Adipocyte (in vitro differentiated cells): Measurements from ENCODE around the gene STYX.
A peak's percentile ranks its signal among the peaks of the same experiment; 100 is the strongest.
"Not testable (repeated sequence)": the region's sequence is repeated elsewhere in the genome, so short reads cannot be mapped to it uniquely, and the experiment has no call there.

Experiments used
- DNase-seq: peaks from one replicate; pipeline ENCODE4 v3.0.0-alpha.2; 2015; ENCODE audit warnings: low read depth
- H3K27me3 ChIP-seq: replicated peaks from 2 replicates; pipeline ENCODE4 v1.7.0; 2013; ENCODE audit warnings: mild to moderate bottlenecking, low read length, moderate library complexity; ENCODE audit not compliant: control insufficient read depth, insufficient read depth
- H3K36me3 ChIP-seq: 2 replicates; pipeline ENCODE4 v1.7.0; 2013; ENCODE audit warnings: low read length, mild to moderate bottlenecking, moderate library complexity; ENCODE audit not compliant: control insufficient read depth, insufficient read depth, severe bottlenecking
- H3K4me1 ChIP-seq: 2 replicates; pipeline ENCODE4 v1.7.0; 2013; ENCODE audit warnings: mild to moderate bottlenecking, low read length, moderate library complexity; ENCODE audit not compliant: control insufficient read depth, insufficient read depth
- H3K4me3 ChIP-seq: 2 replicates; pipeline ENCODE4 v1.7.0; 2013; ENCODE audit warnings: mild to moderate bottlenecking, low read length, moderate library complexity
- H3K9ac ChIP-seq: 2 replicates; pipeline ENCODE4 v1.7.0; 2013; ENCODE audit warnings: mild to moderate bottlenecking, low read length, moderate library complexity
- H3K9me3 ChIP-seq: 2 replicates; pipeline ENCODE4 v1.7.0; 2013; ENCODE audit warnings: mild to moderate bottlenecking, low read length, moderate library complexity; ENCODE audit not compliant: control insufficient read depth

STYX gene

DNA sequence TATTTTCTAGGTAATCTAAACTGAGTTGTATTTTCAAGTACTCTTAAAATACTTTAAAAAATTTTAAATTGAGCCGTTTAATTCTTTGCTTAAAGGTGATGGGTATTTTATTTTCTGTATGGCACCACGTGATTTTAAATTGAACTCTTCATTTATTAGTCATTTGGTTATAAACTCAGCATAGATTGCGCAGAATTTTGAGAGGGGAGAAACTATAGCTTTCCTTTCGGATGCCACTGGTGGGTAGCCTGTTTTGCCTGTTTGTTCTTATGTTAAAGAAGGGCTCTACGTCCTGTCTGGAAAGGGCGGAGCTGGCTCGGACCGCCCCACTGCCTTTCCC lies 411 bp upstream of the STYX start:
- H3K36me3 ChIP-seq, result peaks cover 53% of the 10 kb centered on the region
- no peaks in the 10 kb centered on the region for H3K9me3 ChIP-seq
- no peak for DNase-seq
- peaks cover 11% of the 10 kb centered on the region for H3K4me1 ChIP-seq
- H3K4me3 ChIP-seq, result peak overlapping the region; percentile 79
- H3K27me3 ChIP-seq, result no peaks in the 10 kb centered on the region
- peak overlapping the region; percentile 14 for H3K9ac ChIP-seq

DNA sequence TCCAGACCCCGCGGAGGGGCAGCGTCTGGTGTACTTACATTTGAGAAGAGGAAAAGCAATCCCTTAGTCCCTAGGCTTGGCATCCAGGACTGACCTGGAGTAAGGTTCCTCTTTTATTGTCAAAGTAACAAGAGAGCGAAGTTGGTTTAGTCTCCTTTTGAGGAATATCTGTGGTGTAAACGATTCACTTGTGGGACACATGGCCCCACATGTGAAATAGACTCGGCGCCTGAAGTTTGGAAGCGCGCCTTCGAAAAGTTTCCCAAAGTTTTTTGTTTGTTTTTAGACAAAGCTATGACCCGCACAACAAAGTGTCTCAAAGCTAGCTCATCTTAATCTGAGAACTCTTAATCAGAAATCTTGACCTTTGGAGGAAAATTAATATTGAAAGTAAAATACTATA lies 744 bp downstream of the STYX start:
- Histone ChIP-seq H3K4me3 (peak overlapping the region; percentile 100), H3K9ac (peak overlapping the region; percentile 98), H3K4me1 (peaks cover 12% of the 10 kb centered on the region), H3K36me3 (peaks cover 41% of the 10 kb centered on the region), H3K9me3 (no peaks in the 10 kb centered on the region), H3K27me3 (no peaks in the 10 kb centered on the region)
- DNase-seq, result no peak

DNA sequence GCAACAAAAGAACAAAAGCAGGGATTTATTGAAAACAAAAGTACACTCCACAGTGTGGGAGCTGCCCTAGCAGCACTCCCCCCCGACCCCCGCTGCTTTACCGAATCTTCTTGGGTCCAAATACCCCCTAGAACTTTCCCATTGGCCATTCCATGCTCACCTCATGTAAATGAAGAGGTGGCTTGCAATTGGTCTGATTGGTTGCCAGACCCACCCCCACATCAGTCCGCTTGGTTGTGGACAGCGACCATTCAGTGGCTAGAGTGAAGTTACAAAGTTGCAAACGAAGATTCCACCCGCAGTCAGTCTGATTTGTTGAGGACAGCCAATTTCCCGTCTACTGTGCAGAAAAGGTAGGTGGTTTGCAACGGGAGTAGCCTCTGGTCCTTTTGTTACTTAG lies 3.9 kb downstream of the STYX start:
- H3K27me3 ChIP-seq, result no peaks in the 10 kb centered on the region
- peaks cover 18% of the 10 kb centered on the region for H3K36me3 ChIP-seq
- H3K9me3 ChIP-seq, result no peaks in the 10 kb centered on the region
- no peak overlapping the region for H3K9ac ChIP-seq
- peaks cover 16% of the 10 kb centered on the region for H3K4me1 ChIP-seq
- no peak for DNase-seq
- no peak overlapping the region for H3K4me3 ChIP-seq

DNA sequence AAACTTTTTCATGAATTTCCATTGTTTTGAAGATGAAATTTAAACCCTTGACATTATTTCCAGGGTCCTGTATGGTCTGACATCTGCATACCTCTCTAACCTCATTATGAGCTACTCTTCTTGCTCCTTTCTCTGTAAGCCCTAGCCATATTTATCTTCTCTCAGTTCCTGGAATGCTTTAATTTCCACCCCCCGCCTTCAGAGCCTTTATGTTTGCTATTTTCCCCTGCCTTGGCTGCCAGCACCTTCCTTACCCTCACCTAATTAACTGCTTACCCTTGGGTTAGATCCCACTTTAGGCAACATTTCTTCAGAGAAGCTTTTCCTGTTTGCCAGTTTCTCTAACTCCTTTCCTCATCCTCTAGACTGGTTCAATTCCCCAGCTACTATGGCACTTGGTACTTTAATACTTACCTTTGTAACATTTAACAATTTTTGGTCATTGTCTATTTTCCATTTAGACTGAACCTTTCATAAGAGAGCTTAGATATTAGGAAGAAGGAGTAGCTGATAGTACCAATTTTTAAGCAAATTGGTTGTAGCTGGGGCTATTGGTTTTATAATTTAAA lies 6.0 kb downstream of the STYX start:
- Histone ChIP-seq H3K27me3 (no peaks in the 10 kb centered on the region), H3K36me3 (peaks cover 20% of the 10 kb centered on the region), H3K9me3 (no peaks in the 10 kb centered on the region), H3K4me1 (peaks cover 11% of the 10 kb centered on the region), H3K9ac (no peak overlapping the region), H3K4me3 (no peak overlapping the region)
- no peak for DNase-seq

DNA sequence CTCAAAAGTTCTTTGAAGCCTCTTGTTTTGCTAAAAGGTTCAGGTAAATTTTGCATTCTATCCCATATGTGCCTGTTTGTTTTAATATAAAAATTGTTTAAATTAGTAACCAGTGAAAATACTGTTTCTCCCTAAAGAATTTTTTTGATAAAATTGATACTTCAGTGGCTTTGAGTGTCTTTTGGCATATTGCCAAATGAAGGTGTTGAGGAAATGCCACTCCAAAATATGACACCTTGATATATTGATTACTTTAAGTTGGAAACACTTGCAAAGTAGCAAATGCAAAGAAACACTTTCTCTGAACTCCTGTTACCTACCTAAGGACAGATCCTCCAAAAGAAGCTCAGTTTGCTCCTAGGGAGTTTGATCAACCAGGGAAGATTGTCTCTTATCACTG lies 8.4 kb downstream of the STYX start:
- DNase-seq, result no peak
- H3K4me1 ChIP-seq, result peaks cover 12% of the 10 kb centered on the region

DNA sequence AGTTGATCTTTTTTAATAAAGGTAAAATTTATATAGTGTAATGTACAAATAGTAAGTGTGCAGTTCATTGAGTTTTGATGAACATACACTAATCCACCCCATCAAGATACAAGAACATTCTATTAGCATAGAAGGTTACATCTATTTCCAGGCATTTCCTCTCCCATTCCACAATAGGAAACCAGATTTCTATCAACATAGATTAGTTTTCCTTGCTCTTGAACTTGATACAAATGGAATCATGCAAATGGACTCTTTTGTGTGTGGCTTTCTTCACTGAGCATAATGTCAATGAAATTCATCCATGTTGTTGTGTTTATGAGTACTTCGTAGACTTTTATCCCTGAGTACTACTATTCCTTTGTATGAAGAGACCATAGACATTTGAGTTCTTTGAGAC lies 10.8 kb downstream of the STYX start:
- Histone ChIP-seq H3K36me3 (peaks cover 18% of the 10 kb centered on the region), H3K4me3 (no peak overlapping the region), H3K9me3 (no peaks in the 10 kb centered on the region), H3K9ac (no peak overlapping the region), H3K27me3 (no peaks in the 10 kb centered on the region), H3K4me1 (peaks cover 15% of the 10 kb centered on the region)
- DNase-seq, result no peak

More for the DNA sequence above, 8.4 kb downstream of the STYX start:
- no peaks in the 10 kb centered on the region for H3K27me3 ChIP-seq
- H3K9me3 ChIP-seq, result no peaks in the 10 kb centered on the region
- peaks cover 14% of the 10 kb centered on the region for H3K36me3 ChIP-seq
- H3K9ac ChIP-seq, result no peak overlapping the region
- H3K4me3 ChIP-seq, result no peak overlapping the region

DNA sequence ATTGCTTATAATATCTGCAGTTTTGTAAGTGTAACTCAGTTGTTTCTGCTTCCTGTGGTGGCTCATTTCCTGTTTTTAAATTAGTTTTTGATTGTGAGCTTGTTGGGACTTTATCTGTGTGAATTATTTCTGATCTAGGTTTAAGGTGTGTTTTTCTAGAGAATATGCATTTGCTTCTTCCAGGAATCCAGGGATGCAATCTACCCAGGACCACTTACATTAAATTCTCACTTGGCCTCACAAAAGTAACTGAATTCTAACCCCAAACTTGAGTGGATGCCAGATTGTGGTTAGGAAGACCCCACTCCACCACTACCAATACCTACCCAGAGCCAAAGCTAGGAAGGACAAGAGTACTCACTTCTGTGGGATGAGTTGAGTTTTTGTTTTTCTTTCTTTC lies 11.9 kb downstream of the STYX start:
- peaks cover 11% of the 10 kb centered on the region for H3K4me1 ChIP-seq
- no peaks in the 10 kb centered on the region for H3K27me3 ChIP-seq
- DNase-seq, result no peak
- H3K4me3 ChIP-seq, result no peak overlapping the region
- no peak overlapping the region for H3K9ac ChIP-seq
- H3K36me3 ChIP-seq, result peaks cover 27% of the 10 kb centered on the region
- H3K9me3 ChIP-seq, result no peaks in the 10 kb centered on the region

DNA sequence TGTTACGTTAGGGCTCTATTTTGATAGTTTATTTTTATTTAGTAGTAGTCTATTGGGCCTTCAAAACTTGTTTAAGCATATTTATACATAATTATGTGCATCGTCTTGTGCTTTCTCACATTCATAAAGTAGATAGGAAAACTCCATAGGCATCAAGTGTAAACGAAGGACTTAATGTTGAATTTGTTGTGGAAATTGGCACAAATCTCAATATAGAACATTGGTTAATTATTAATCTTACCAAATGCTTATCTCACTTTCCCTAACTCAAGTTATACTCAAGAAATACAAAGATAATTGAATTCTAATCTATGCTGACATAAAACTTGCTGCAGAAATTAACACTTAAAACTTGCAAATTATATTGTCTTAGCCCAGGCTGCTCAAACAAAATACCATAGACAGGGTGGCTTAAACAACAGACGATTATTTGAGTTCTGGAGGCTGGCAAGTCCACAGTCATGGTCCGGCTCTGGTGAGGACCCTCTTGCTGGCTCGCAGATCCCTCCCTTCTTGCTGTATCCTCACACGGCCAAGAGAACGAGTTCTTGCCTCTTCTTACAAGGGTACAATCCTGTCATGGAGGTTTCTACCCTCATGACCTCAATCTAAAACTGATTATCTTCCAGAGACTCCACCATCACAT lies 18.8 kb downstream of the STYX start:
- Histone ChIP-seq H3K9ac (no peak overlapping the region), H3K4me1 (peaks cover under 1% of the 10 kb centered on the region), H3K36me3 (peaks cover 64% of the 10 kb centered on the region), H3K4me3 (no peak overlapping the region), H3K27me3 (no peaks in the 10 kb centered on the region), H3K9me3 (no peaks in the 10 kb centered on the region)
- DNase-seq, result no peak

DNA sequence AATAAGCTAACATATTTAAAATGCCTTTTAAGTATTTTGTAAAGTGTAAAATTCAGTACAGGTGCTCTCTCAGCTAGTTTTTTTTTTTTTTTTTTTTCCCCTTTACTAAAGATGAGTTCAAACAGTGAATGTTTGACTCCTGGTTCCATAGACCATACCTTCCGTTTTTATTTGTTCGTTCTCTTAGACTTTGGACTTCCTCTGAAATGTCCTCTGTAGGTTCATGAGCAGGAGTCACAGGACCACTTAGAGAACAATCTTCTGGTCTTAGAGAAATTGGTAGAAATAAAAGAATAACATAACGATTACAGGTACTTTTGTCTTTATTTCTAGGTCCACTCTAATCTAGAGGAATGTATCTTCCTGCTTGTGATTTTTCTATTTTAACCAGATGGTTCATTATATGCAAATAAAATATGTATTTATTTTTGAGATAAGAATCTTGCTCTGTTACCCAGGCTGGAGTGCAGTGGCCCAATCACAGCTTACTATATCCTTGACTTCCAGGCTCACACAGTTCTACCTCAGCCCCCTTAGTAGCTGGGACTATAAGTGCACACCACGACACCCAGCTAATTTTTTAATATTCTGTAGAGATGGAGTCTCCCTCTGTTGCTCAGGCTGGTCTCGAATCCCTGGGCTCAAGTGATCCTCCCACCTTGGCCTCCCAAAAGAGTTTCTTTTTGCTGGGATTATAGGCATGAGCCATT lies 25.8 kb downstream of the STYX start:
- DNase-seq, result no peak
- H3K36me3 ChIP-seq, result peaks cover 52% of the 10 kb centered on the region
- no peaks in the 10 kb centered on the region for H3K27me3 ChIP-seq
- no peaks in the 10 kb centered on the region for H3K4me1 ChIP-seq
- no peak overlapping the region for H3K4me3 ChIP-seq
- no peaks in the 10 kb centered on the region for H3K9me3 ChIP-seq
- no peak overlapping the region for H3K9ac ChIP-seq

DNA sequence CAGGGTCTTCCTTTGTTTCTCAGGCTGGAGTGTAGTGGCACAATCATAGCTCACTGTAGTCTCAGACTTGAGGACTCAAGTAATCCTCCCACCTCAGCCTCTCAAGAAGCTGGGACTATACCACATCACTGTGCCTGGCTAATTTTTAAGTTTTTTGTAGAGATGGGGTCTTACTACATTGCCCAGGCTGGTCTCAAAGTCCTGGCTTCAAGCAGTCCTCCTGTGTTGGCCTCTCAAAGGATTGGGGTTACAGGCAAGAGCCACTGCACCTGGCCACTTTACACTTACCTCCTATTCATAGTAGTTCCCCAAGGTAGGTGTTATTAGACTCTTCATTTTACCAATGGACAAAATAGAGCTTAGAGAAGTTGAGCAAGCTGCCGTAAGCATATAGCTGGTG lies 29.2 kb downstream of the STYX start:
- no peaks in the 10 kb centered on the region for H3K4me1 ChIP-seq
- H3K9ac ChIP-seq, result no peak overlapping the region
- DNase-seq, result no peak
- H3K9me3 ChIP-seq, result no peaks in the 10 kb centered on the region
- H3K36me3 ChIP-seq, result peaks cover 55% of the 10 kb centered on the region
- no peaks in the 10 kb centered on the region for H3K27me3 ChIP-seq
- H3K4me3 ChIP-seq, result no peak overlapping the region

DNA sequence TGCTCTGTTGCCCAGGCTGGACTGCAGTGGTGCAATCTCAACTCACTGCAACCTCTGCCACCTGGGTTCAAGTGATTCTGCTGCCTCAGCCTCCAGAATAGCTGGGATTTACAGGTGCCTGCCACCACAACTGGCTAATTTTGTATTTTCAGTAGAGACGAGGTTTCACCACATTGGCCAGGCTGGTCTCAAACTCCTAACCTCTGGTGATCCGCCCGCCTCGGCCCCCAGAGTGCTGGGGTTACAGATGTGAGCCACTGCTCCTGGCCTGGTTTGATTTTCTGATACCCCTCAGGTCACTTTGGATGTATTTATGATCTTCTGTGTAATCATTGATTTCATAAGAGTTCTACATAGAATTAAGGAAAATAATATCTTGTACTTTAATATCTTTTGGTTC lies 33.0 kb downstream of the STYX start:
- H3K4me1 ChIP-seq, H3K27me3 ChIP-seq, DNase-seq, H3K9ac ChIP-seq, H3K9me3 ChIP-seq, H3K4me3 ChIP-seq: not testable (repeated sequence)
- H3K36me3 ChIP-seq, result peaks cover 56% of the 10 kb centered on the region
